Measurements from ENCODE around the gene LHFPL3.

GRCh38 chr7:104362756-104363155, 34.4 kb downstream of the LHFPL3 start:
- TF ChIP-seq CTCF (IDR thresholded peaks at IDR 0.05) (no peak), POLR2A (IDR thresholded peaks at IDR 0.05) (no peak)

Measured in right lobe of liver (tissue), 4 donors.